NCI-H2171 treated with DMSO at 0.1 percent for 48 hours (cell line): Measurements from ENCODE around the gene NCR1.
"Not testable (repeated sequence)": the region's sequence is repeated elsewhere in the genome, so short reads cannot be mapped to it uniquely, and the experiment has no call there.

Source experiments
- DNase-seq: peaks from one replicate; lab custom pipeline; 2025; lab: John Stamatoyannopoulos, UW

The NCR1 gene

DNA sequence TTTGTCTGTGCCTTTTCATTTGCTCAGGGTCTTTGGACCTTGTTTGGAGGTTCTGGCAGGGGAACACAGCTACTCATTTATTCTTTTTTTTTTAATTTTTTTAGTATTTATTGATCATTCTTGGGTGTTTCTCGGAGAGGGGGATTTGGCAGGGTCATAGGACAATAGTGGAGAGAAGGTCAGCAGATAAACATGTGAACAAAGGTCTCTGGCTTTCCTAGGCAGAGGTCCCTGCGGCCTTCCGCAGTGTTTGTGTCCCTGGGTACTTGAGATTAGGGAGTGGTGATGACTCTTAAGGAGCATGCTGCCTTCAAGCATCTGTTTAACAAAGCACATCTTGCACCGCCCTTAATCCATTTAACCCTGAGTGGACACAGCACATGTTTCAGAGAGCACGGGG lies 2.0 kb downstream of the NCR1 start:
- DNase-seq: not testable (repeated sequence)

DNA sequence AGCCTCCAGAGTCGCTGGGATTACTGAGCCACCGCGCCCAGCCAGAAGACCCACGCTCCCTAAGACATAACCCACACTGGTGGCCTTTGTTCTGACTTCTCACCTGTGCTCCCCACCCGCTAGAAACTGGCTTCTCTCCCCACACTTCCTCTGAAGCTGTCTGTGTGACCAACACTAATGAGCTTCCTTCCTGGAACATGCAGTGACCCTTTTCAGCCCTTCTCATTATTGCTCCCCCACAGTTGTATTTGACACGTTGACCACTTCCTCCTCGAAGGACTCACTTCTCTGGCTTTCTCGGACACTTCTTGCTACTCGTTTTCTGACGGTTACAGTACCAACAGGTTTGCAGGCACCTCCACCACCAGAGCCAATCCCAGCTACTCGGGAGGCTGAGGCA lies 10.9 kb downstream of the NCR1 start:
- DNase-seq: no peak

- DNase-seq: no peak
Measured at GRCh38 chr19:54918499-54918898, 12.6 kb downstream of the NCR1 start.

DNA sequence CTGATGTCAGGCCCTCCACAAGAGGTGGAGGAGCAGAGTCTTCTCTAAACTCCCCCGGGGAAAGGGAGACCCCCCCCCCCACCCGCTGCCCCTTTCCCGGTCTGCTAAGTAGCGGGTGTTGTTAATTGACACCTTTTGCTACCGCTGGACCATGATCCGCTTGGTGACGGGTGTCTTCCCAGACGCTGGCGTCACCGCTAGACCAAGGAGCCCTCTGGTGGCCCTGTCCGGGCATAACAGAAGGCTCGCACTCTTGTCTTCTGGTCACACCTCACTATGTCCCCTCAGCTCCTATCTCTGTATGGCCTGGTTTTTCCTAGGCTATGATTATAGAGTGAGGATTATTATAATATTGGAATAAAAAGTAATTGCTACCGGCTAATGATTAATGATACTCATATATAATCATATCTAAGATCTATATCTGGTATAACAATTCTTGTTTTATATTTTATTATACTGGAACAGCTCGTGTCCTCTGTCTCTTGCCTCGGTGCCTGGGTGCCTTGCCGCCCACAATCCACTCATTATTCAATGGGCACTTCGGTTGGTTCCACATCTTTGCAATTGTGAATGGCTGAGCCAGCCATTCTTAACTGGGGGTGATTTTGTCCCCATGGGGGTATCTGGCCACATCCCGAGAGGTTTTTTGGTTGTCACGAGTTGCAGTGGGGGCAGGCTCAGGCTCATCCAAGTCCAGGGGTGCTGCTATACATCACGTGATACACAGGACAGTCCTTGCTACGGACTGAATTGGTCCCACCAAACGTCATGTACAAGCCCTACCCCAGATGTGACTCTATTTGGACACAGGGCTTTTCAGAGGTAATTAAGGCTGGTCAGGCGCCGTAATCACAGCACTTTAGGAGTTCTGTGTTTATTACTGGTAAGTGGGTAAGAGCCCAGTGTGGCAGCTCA lies 14.0 kb downstream of the NCR1 start:
- not testable (repeated sequence) for DNase-seq

GRCh38 chr19:54921082-54921481 lies 15.1 kb downstream of the NCR1 start:
- no peak for DNase-seq

DNA sequence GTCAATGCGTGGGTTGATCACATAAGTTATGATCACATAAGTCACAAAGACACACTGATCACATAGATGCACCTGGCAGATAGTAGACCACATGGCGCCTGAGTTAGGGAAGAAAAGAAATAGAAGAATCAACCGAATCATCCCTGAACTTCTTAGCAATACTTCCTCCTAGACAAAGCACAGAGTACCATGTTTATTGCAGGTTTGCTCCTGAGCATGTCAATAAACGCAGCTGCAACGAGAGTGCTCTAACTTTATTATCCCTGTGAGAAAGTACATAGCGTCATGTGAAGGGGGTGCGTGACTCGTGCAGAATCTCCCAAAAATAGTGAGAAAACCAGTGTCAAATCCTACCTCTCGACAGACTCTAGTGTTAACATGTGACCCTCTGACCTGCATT lies 17.3 kb downstream of the NCR1 start:
- DNase-seq: no peak

DNA sequence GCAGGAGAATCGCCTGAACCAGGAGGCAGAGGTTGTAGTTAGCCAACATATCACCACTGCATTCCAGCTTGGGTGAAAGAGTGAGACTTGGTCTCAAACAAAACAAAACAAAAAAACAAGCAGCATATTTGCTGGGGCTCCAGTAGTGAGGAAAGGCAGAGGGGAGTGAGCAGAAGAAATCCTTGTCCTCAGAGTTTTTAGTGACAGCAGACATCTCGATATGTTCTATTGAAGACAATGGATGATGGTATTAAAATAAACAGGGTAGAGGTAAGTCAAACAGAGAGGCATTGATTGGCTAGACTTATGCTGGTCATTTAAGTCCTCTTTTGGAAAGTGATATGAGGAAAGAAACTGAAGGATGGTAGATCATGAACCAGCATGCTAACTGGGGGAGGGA lies 22.4 kb downstream of the NCR1 start:
- DNase-seq: peak; percentile 15

DNA sequence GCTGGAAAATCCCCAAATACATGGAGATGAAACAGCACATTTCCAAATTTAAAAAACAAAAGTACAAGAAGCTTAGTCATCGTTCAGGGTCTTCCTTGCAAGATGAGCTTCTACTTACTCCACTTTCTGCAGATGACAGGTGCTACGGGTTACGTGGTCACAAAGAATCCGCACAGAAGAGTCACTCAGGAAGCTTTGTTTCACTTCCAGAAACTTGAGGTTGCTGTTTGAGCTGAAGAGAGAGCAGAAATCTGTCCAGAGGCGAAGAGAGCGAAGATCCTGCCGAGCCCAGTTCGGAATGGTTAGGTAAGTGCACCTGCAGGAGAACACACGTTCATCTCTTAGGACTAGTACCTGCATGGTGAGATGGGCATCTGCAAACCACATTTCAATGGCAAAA lies 32.0 kb downstream of the NCR1 start:
- DNase-seq: no peak

- no peak for DNase-seq
Measured at GRCh38 chr19:54938906-54939305, 33.0 kb downstream of the NCR1 start.

- DNase-seq: not testable (repeated sequence)
Measured at GRCh38 chr19:54939538-54939937, 33.6 kb downstream of the NCR1 start.

GRCh38 chr19:54943772-54944361 lies 37.9 kb downstream of the NCR1 start:
- not testable (repeated sequence) for DNase-seq

GRCh38 chr19:54947381-54947780 lies 41.4 kb downstream of the NCR1 start, which contains the start of gene NLRP7:
TSS of gene NLRP7 (minus strand) at chr19:54947530.
- no peak for DNase-seq

GRCh38 chr19:54949412-54949811 lies 43.5 kb downstream of the NCR1 start:
- DNase-seq: no peak

DNA sequence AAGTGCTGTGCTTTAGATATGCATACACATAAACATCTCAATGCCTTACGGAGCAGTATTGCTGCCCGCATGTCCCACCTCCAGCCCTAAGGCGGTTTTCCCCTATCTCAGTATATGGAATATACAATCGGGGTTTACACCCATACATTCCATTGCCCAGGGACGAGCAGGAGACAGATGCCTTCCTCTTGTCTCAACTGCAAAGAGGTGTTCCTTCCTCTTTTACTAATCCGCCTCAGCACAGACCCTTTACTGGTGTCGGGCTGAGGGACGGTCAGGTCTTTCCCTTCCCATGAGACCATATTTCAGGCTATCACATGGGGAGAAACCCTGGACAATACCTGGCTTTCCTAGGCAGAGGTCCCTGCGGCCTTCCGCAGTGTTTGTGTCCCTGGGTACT lies 44.6 kb downstream of the NCR1 start:
- not testable (repeated sequence) for DNase-seq

GRCh38 chr19:54952591-54953344 lies 46.8 kb downstream of the NCR1 start:
- DNase-seq: no peak

- not testable (repeated sequence) for DNase-seq
Measured at GRCh38 chr19:54953345-54953713, 47.4 kb downstream of the NCR1 start.

DNA sequence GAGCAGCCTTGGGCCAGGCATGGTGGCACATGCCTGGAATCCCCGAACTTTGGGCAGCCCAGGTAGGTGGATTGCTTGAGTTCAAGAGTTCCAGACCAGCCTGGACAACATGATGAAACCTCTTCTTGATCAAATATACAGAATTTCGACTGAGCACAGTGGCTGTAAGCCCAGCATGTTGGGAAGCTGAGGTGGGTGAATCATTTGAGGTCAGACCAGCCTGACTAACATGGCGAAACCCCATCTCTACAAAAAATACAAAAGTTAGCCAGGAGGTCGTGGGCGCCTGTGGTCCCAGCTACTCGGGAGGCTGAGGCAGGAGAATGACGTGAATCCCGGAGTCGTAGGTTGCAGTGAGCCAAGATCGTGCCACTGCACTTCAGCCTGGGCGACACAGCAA lies 49.4 kb downstream of the NCR1 start:
- DNase-seq: no peak

GRCh38 chr19:54959840-54960239 lies 53.9 kb downstream of the NCR1 start:
- no peak for DNase-seq
